Vagina (tissue), 2 donors: ENCODE data around the gene TECR.

ENCODE experiments used
- CTCF ChIP-seq, 3 experiments: fragments of 450-650 bp in 2 of 3; fragments of 200-600 bp in 1 of 3; sonication (generic) in 1 of 3; IDR thresholded peaks; one replicate each; pipeline ENCODE4 v1.5.1; 2017 to 2019; ENCODE audit warnings: antibody characterized with exemption in 3 of 3, mild to moderate bottlenecking in 2 of 3, moderate library complexity in 2 of 3
- POLR2A ChIP-seq, 2 donors: fragments of 450-650 bp; IDR thresholded peaks; one replicate each; pipeline ENCODE4 v1.6.1; 2017; ENCODE audit warnings: antibody characterized with exemption in 2 of 2, mild to moderate bottlenecking in 2 of 2, moderate library complexity in 2 of 2

GRCh38 chr19:14575428-14575980 lies 46.1 kb downstream of the TECR start:
- TF ChIP-seq POLR2A (IDR thresholded peaks at IDR 0.05): no peak
- no peak for TF ChIP-seq CTCF (IDR thresholded peaks at IDR 0.05)
